Measurements from ENCODE around the gene MEGF10.

MEGF10 gene

GRCh38 chr5:127420758-127421157 is 130.2 kb downstream of the MEGF10 start:
- Histone ChIP-seq H3K9ac (no peak overlapping the region), H3K4me1 (peaks cover 0 to 9% (median 0%) of the 10 kb centered on the region in 10 experiments; a peak in 4 of 20 replicates), H3K4me2 (no peak overlapping the region), H3K27ac (no peak overlapping the region), H3K36me3 (no peaks in the 10 kb centered on the region), H4K20me1 (no peaks in the 10 kb centered on the region), H3K9me3 (replicated peaks in 1 of 11) (peaks cover 0 to 8% (median 0%) of the 10 kb centered on the region in 11 experiments; a peak in 3 of 22 replicates), H3K4me3 (no peak overlapping the region), H3K27me3 (no peaks in the 10 kb centered on the region)
- no peak for TF ChIP-seq Cebpa-rat (IDR thresholded peaks at IDR 0.05)

GRCh38 chr5:127421471-127421870 is 130.9 kb downstream of the MEGF10 start:
- peaks cover 0 to 9% (median 0%) of the 10 kb centered on the region in 10 experiments; a peak in 4 of 20 replicates for H3K4me1 ChIP-seq
- no peaks in the 10 kb centered on the region for H4K20me1 ChIP-seq
- no peak for TF ChIP-seq Cebpa-rat (IDR thresholded peaks at IDR 0.05)

GRCh38 chr5:127423173-127423798 is 132.7 kb downstream of the MEGF10 start:
- TF ChIP-seq Cebpa-rat (IDR thresholded peaks at IDR 0.05), result no peak
- Histone ChIP-seq H3K9ac (no peak overlapping the region), H3K4me1 (peaks cover 0 to 9% (median 0%) of the 10 kb centered on the region in 10 experiments; a peak in 4 of 20 replicates), H3K27me3 (no peaks in the 10 kb centered on the region), H3K27ac (no peak overlapping the region), H3K36me3 (no peaks in the 10 kb centered on the region), H3K4me2 (peak overlapping the region in 4 of 11 experiments; percentile 9 to 51 (median 28); a peak in 4 of 22 replicates), H3K4me3 (no peak overlapping the region), H4K20me1 (no peaks in the 10 kb centered on the region), H3K9me3 (replicated peaks in 1 of 11) (peaks cover 0 to 8% (median 0%) of the 10 kb centered on the region in 11 experiments; a peak in 3 of 22 replicates)

More at GRCh38 chr5:127421471-127421870, 130.9 kb downstream of the MEGF10 start:
- no peak overlapping the region for H3K4me2 ChIP-seq
- no peak overlapping the region for H3K4me3 ChIP-seq
- H3K27ac ChIP-seq, result no peak overlapping the region
- no peaks in the 10 kb centered on the region for H3K36me3 ChIP-seq
- H3K9ac ChIP-seq, result no peak overlapping the region
- H3K9me3 ChIP-seq (replicated peaks in 1 of 11), result peaks cover 0 to 8% (median 0%) of the 10 kb centered on the region in 11 experiments; a peak in 3 of 22 replicates
- H3K27me3 ChIP-seq, result no peaks in the 10 kb centered on the region

GRCh38 chr5:127425037-127425436 is 134.4 kb downstream of the MEGF10 start:
- no peak overlapping the region for H3K4me3 ChIP-seq
- H4K20me1 ChIP-seq, result no peaks in the 10 kb centered on the region
- H3K4me1 ChIP-seq, result peaks cover 0 to 9% (median 0%) of the 10 kb centered on the region in 10 experiments; a peak in 4 of 20 replicates
- peaks cover 0 to 8% (median 0%) of the 10 kb centered on the region in 11 experiments; a peak in 3 of 22 replicates for H3K9me3 ChIP-seq (replicated peaks in 1 of 11)
- no peak overlapping the region for H3K4me2 ChIP-seq
- TF ChIP-seq Cebpa-rat (IDR thresholded peaks at IDR 0.05), result no peak
- no peak overlapping the region for H3K9ac ChIP-seq
- H3K27me3 ChIP-seq, result no peaks in the 10 kb centered on the region
- H3K36me3 ChIP-seq, result no peaks in the 10 kb centered on the region
- H3K27ac ChIP-seq, result no peak overlapping the region

- no peak overlapping the region for H3K4me2 ChIP-seq
- H3K36me3 ChIP-seq, result no peaks in the 10 kb centered on the region
- no peaks in the 10 kb centered on the region for H4K20me1 ChIP-seq
- H3K9ac ChIP-seq, result no peak overlapping the region
- H3K4me3 ChIP-seq, result no peak overlapping the region
- TF ChIP-seq Cebpa-rat (IDR thresholded peaks at IDR 0.05), result no peak
- H3K9me3 ChIP-seq (replicated peaks in 1 of 11), result peaks cover 0 to 8% (median 0%) of the 10 kb centered on the region in 11 experiments; a peak in 3 of 22 replicates
- peaks cover 0 to 9% (median 0%) of the 10 kb centered on the region in 10 experiments; a peak in 4 of 20 replicates for H3K4me1 ChIP-seq
- no peaks in the 10 kb centered on the region for H3K27me3 ChIP-seq
- H3K27ac ChIP-seq, result no peak overlapping the region
These were observed 135.3 kb downstream of the MEGF10 start for GRCh38 chr5:127425868-127426267.

GRCh38 chr5:127426661-127427060 is 136.1 kb downstream of the MEGF10 start:
- Histone ChIP-seq H3K4me3 (no peak overlapping the region), H3K9me3 (replicated peaks in 1 of 11) (peaks cover 0 to 8% (median 0%) of the 10 kb centered on the region in 11 experiments; a peak in 3 of 22 replicates), H3K36me3 (no peaks in the 10 kb centered on the region), H3K27me3 (no peaks in the 10 kb centered on the region), H3K27ac (no peak overlapping the region), H4K20me1 (no peaks in the 10 kb centered on the region), H3K4me2 (no peak overlapping the region), H3K4me1 (peaks cover 0 to 9% (median 0%) of the 10 kb centered on the region in 10 experiments; a peak in 4 of 20 replicates), H3K9ac (no peak overlapping the region)
- TF ChIP-seq Cebpa-rat (IDR thresholded peaks at IDR 0.05), result no peak

GRCh38 chr5:127428276-127428675 is 137.7 kb downstream of the MEGF10 start:
- Histone ChIP-seq H3K9me3 (replicated peaks in 1 of 11) (peaks cover 0 to 3% (median 0%) of the 10 kb centered on the region in 11 experiments; a peak in 2 of 22 replicates), H3K27ac (no peak overlapping the region), H3K27me3 (no peaks in the 10 kb centered on the region), H3K4me2 (no peak overlapping the region), H3K4me3 (no peak overlapping the region), H3K4me1 (peaks cover 0 to 3% (median 0%) of the 10 kb centered on the region in 10 experiments; a peak in 3 of 20 replicates), H4K20me1 (no peaks in the 10 kb centered on the region), H3K36me3 (no peaks in the 10 kb centered on the region), H3K9ac (no peak overlapping the region)
- TF ChIP-seq Cebpa-rat (IDR thresholded peaks at IDR 0.05), result no peak

GRCh38 chr5:127428748-127429147 is 138.2 kb downstream of the MEGF10 start:
- TF ChIP-seq Cebpa-rat (IDR thresholded peaks at IDR 0.05), result no peak
- no peaks in the 10 kb centered on the region for H3K27me3 ChIP-seq
- H3K4me3 ChIP-seq, result no peak overlapping the region
- no peak overlapping the region for H3K4me2 ChIP-seq
- no peak overlapping the region for H3K27ac ChIP-seq
- no peak overlapping the region for H3K9ac ChIP-seq
- no peaks in the 10 kb centered on the region for H3K36me3 ChIP-seq
- H3K4me1 ChIP-seq, result no peaks in the 10 kb centered on the region
- H3K9me3 ChIP-seq (replicated peaks in 1 of 11), result peaks cover 0 to 3% (median 0%) of the 10 kb centered on the region in 11 experiments; a peak in 1 of 22 replicates
- no peaks in the 10 kb centered on the region for H4K20me1 ChIP-seq

- H3K4me2 ChIP-seq, result no peak overlapping the region
- H3K36me3 ChIP-seq, result no peaks in the 10 kb centered on the region
- no peaks in the 10 kb centered on the region for H4K20me1 ChIP-seq
- no peaks in the 10 kb centered on the region for H3K9me3 ChIP-seq (replicated peaks in 1 of 11)
- H3K4me3 ChIP-seq, result no peak overlapping the region
- no peak overlapping the region for H3K9ac ChIP-seq
- no peaks in the 10 kb centered on the region for H3K4me1 ChIP-seq
- TF ChIP-seq Cebpa-rat (IDR thresholded peaks at IDR 0.05), result no peak
- H3K27ac ChIP-seq, result no peak overlapping the region
- H3K27me3 ChIP-seq, result no peaks in the 10 kb centered on the region
These were observed 139.3 kb downstream of the MEGF10 start for GRCh38 chr5:127429928-127430327.

- no peak for TF ChIP-seq Cebpa-rat (IDR thresholded peaks at IDR 0.05)
- Histone ChIP-seq H3K9me3 (replicated peaks in 1 of 11) (no peaks in the 10 kb centered on the region), H4K20me1 (no peaks in the 10 kb centered on the region), H3K27me3 (no peaks in the 10 kb centered on the region), H3K4me2 (no peak overlapping the region), H3K27ac (no peak overlapping the region), H3K9ac (no peak overlapping the region), H3K4me1 (no peaks in the 10 kb centered on the region), H3K36me3 (no peaks in the 10 kb centered on the region), H3K4me3 (no peak overlapping the region)
These were observed 140.0 kb downstream of the MEGF10 start for GRCh38 chr5:127430627-127431026.
